Naive B cell (primary cell): Measurements from ENCODE around the gene FOXC1. TPM values are rescaled to one million over a fixed set of nuclear protein-coding genes. Genes with fewer than 3 reads are reported as not detected.

Experiments
- ATAC-seq, 2 donors: fragments of 150-1000 bp; cut with Tn5 transposase; 2 replicates each; pipeline ENCODE4 v1.10.0; 2021; ENCODE audit warnings: low read depth in 2 of 2, mild to moderate bottlenecking in 2 of 2, moderate library complexity in 2 of 2
- DNase-seq: peaks from one replicate; pipeline ENCODE4 v3.0.0; 2022
- H3K27ac Mint-ChIP-seq, 6 donors: one replicate each; pipeline ENCODE4 v1.8.0; 2020 to 2022; ENCODE audit warnings: mild to moderate bottlenecking in 6 of 6, mixed read lengths in 6 of 6, moderate library complexity in 5 of 6, inconsistent platforms in 2 of 6
- H3K27me3 Mint-ChIP-seq, 3 donors: one replicate each; pipeline ENCODE4 v1.8.0; 2021 to 2022; ENCODE audit warnings: mixed read lengths in 3 of 3, mild to moderate bottlenecking in 1 of 3
- H3K36me3 Mint-ChIP-seq, 2 donors: one replicate each; pipeline ENCODE4 v1.8.0; 2020 to 2022; ENCODE audit warnings: mixed read lengths in 2 of 2, inconsistent platforms in 1 of 2, mild to moderate bottlenecking in 1 of 2
- H3K4me1 Mint-ChIP-seq, 3 donors: one replicate each; pipeline ENCODE4 v1.8.0; 2020 to 2022; ENCODE audit warnings: mixed read lengths in 3 of 3, inconsistent platforms in 1 of 3, mild to moderate bottlenecking in 1 of 3, moderate library complexity in 1 of 3
- H3K4me3 Mint-ChIP-seq, 8 donors: one replicate each; pipeline ENCODE4 v1.8.0; 2020 to 2022; ENCODE audit warnings: mild to moderate bottlenecking in 8 of 8, mixed read lengths in 8 of 8, moderate library complexity in 8 of 8, inconsistent platforms in 2 of 8
- H3K9me3 Mint-ChIP-seq, 7 donors: one replicate each; pipeline ENCODE4 v1.8.0; 2020 to 2022; ENCODE audit warnings: mixed read lengths in 7 of 7, mild to moderate bottlenecking in 5 of 7, inconsistent platforms in 2 of 7, moderate library complexity in 1 of 7
- polyA plus RNA-seq, 6 donors: library from polyadenylated mRNA; unstranded; fragments of 300-500 nt; fragmentation: Illumina TruSeq; gene quantifications; one replicate each; pipeline ENCODE4 v1.2.3, GENCODE V29; 2021; ENCODE audit warnings: low read depth in 6 of 6

FOXC1 gene
- polyA plus RNA-seq, 6 donors from 2014 or later: 0.17 TPM; not detected in 5

GRCh38 chr6:1605004-1605892 lies 4.5 kb upstream of the FOXC1 start:
- Mint-ChIP-seq H3K27ac (peak overlapping the region in 3 of 6 donors; percentile 11 to 67 (median 18)), H3K9me3 (peaks cover 0 to 6% (median 0%) of the 10 kb centered on the region in 7 donors), H3K4me3 (peak overlapping the region; percentile 44 to 87 (median 70)), H3K36me3 (no peaks in the 10 kb centered on the region), H3K4me1 (peaks cover 32 to 40% (median 37%) of the 10 kb centered on the region in 3 donors), H3K27me3 (peaks cover 69 to 79% (median 77%) of the 10 kb centered on the region in 3 donors)
- no peak for DNase-seq
- peak in 1 of 2 donors; percentile 7 for ATAC-seq

- Mint-ChIP-seq H3K27me3 (peaks cover 64 to 77% (median 74%) of the 10 kb centered on the region in 3 donors), H3K4me3 (peak overlapping the region in 7 of 8 donors; percentile 35 to 87 (median 75)), H3K9me3 (peaks cover 0 to 9% (median 0%) of the 10 kb centered on the region in 7 donors), H3K36me3 (no peaks in the 10 kb centered on the region), H3K27ac (peak overlapping the region in 3 of 6 donors; percentile 22 to 93 (median 78)), H3K4me1 (peaks cover 35 to 43% (median 41%) of the 10 kb centered on the region in 3 donors)
- no peak for DNase-seq
- no peak for ATAC-seq
Measured at GRCh38 chr6:1605893-1606779, 3.6 kb upstream of the FOXC1 start.

GRCh38 chr6:1606780-1607515 lies 2.8 kb upstream of the FOXC1 start:
- peaks cover 36 to 43% (median 42%) of the 10 kb centered on the region in 3 donors for H3K4me1 Mint-ChIP-seq
- peak overlapping the region in 7 of 8 donors; percentile 52 to 84 (median 78) for H3K4me3 Mint-ChIP-seq
- ATAC-seq: no peak
- peaks cover 63 to 73% (median 69%) of the 10 kb centered on the region in 3 donors for H3K27me3 Mint-ChIP-seq
- H3K36me3 Mint-ChIP-seq: no peaks in the 10 kb centered on the region
- H3K9me3 Mint-ChIP-seq: peaks cover 0 to 11% (median 2%) of the 10 kb centered on the region in 7 donors
- H3K27ac Mint-ChIP-seq: peak overlapping the region in 3 of 6 donors; percentile 66 to 96 (median 78)
- DNase-seq: no peak

- Mint-ChIP-seq H3K27ac (peak overlapping the region in 3 of 6 donors; percentile 91 to 96 (median 95)), H3K27me3 (peaks cover 63 to 70% (median 67%) of the 10 kb centered on the region in 3 donors), H3K36me3 (no peaks in the 10 kb centered on the region), H3K9me3 (peaks cover 0 to 16% (median 2%) of the 10 kb centered on the region in 7 donors), H3K4me3 (peak overlapping the region; percentile 50 to 84 (median 72)), H3K4me1 (peaks cover 41 to 47% (median 47%) of the 10 kb centered on the region in 3 donors)
- no peak for DNase-seq
- no peak for ATAC-seq
Measured at GRCh38 chr6:1607516-1608221, 2.0 kb upstream of the FOXC1 start.

- Mint-ChIP-seq H3K4me1 (peaks cover 41 to 47% (median 47%) of the 10 kb centered on the region in 3 donors), H3K27ac (peak overlapping the region in 3 of 6 donors; percentile 7 to 95 (median 91)), H3K27me3 (peaks cover 59 to 63% (median 60%) of the 10 kb centered on the region in 3 donors), H3K36me3 (no peaks in the 10 kb centered on the region), H3K4me3 (peak overlapping the region; percentile 52 to 87 (median 76)), H3K9me3 (peaks cover 0 to 18% (median 2%) of the 10 kb centered on the region in 7 donors)
- DNase-seq (no peak), ATAC-seq (no peak)
Measured at GRCh38 chr6:1608222-1609040, 1.3 kb upstream of the FOXC1 start.

GRCh38 chr6:1609041-1609647 lies 571 bp upstream of the FOXC1 start:
- peak overlapping the region; percentile 52 to 90 (median 80) for H3K4me3 Mint-ChIP-seq
- ATAC-seq: no peak
- H3K9me3 Mint-ChIP-seq: peaks cover 0 to 18% (median 2%) of the 10 kb centered on the region in 7 donors
- no peaks in the 10 kb centered on the region for H3K36me3 Mint-ChIP-seq
- peak overlapping the region in 3 of 6 donors; percentile 7 to 71 (median 52) for H3K27ac Mint-ChIP-seq
- peaks cover 41 to 47% (median 47%) of the 10 kb centered on the region in 3 donors for H3K4me1 Mint-ChIP-seq
- no peak for DNase-seq
- H3K27me3 Mint-ChIP-seq: peaks cover 54 to 59% (median 56%) of the 10 kb centered on the region in 3 donors

- Mint-ChIP-seq H3K4me3 (peak overlapping the region; percentile 84 to 94 (median 90)), H3K9me3 (peaks cover 0 to 18% (median 2%) of the 10 kb centered on the region in 7 donors), H3K4me1 (peaks cover 36 to 44% (median 42%) of the 10 kb centered on the region in 3 donors), H3K27me3 (peaks cover 49 to 58% (median 56%) of the 10 kb centered on the region in 3 donors), H3K27ac (peak overlapping the region in 3 of 6 donors; percentile 82 to 96 (median 91)), H3K36me3 (no peaks in the 10 kb centered on the region)
- peak; percentile 48 for DNase-seq
- ATAC-seq: peak; percentile 35 to 36
Measured at GRCh38 chr6:1610497-1611321, 994 bp downstream of the FOXC1 start.

- peaks cover 31 to 38% (median 36%) of the 10 kb centered on the region in 3 donors for H3K4me1 Mint-ChIP-seq
- DNase-seq (no peak), ATAC-seq (no peak)
- no peak overlapping the region for H3K27ac Mint-ChIP-seq
- H3K4me3 Mint-ChIP-seq: peak overlapping the region in 1 of 8 donors; percentile 73
- no peaks in the 10 kb centered on the region for H3K36me3 Mint-ChIP-seq
- peaks cover 44 to 58% (median 55%) of the 10 kb centered on the region in 3 donors for H3K27me3 Mint-ChIP-seq
- H3K9me3 Mint-ChIP-seq: peaks cover 0 to 18% (median 2%) of the 10 kb centered on the region in 7 donors
Measured at GRCh38 chr6:1611322-1611571, 1.5 kb downstream of the FOXC1 start.

- no peaks in the 10 kb centered on the region for H3K36me3 Mint-ChIP-seq
- H3K4me3 Mint-ChIP-seq: peak overlapping the region; percentile 73 to 93 (median 90)
- peaks cover 31 to 33% (median 31%) of the 10 kb centered on the region in 3 donors for H3K4me1 Mint-ChIP-seq
- peaks cover 42 to 57% (median 53%) of the 10 kb centered on the region in 3 donors for H3K27me3 Mint-ChIP-seq
- peak overlapping the region in 5 of 6 donors; percentile 35 to 93 (median 61) for H3K27ac Mint-ChIP-seq
- ATAC-seq (no peak), DNase-seq (no peak)
- H3K9me3 Mint-ChIP-seq: peaks cover 0 to 18% (median 2%) of the 10 kb centered on the region in 7 donors
Measured at GRCh38 chr6:1611572-1612298, 2.0 kb downstream of the FOXC1 start.
